GM21825 (cell line): ENCODE measurements around the gene TRIM46.
A peak's percentile ranks its signal among the peaks of the same experiment; 100 is the strongest.

Experiments used
- ATAC-seq: cut with Tn5 transposase; IDR thresholded peaks from one replicate; pipeline ENCODE4 v1.9.1; 2021; ENCODE audit warnings: mild to moderate bottlenecking, moderate library complexity; ENCODE audit not compliant: unreplicated experiment

The TRIM46 gene

GRCh38 chr1:155170806-155171205, 2.8 kb upstream of the TRIM46 start:
- no peak for ATAC-seq

GRCh38 chr1:155171836-155172731, 1.6 kb upstream of the TRIM46 start:
- ATAC-seq, result peak; percentile 11

- ATAC-seq, result peak; percentile 56
These were observed 744 bp upstream of the TRIM46 start, which contains the start of gene KRTCAP2 for GRCh38 chr1:155172732-155173477. TSS of gene KRTCAP2 (minus strand) at chr1:155173304. CDS start at chr1:155173224, 80 bp downstream.

- ATAC-seq, result no peak
These were observed 953 bp downstream of the TRIM46 start for GRCh38 chr1:155174324-155175280.

- ATAC-seq, result no peak
These were observed 1.8 kb downstream of the TRIM46 start for GRCh38 chr1:155175281-155175926.

GRCh38 chr1:155175927-155176371, 2.3 kb downstream of the TRIM46 start:
- ATAC-seq, result no peak

GRCh38 chr1:155176544-155177071, 3.0 kb downstream of the TRIM46 start:
- no peak for ATAC-seq

- ATAC-seq, result no peak
These were observed 3.7 kb downstream of the TRIM46 start for GRCh38 chr1:155177192-155177917.

- ATAC-seq, result no peak
These were observed 4.3 kb downstream of the TRIM46 start for GRCh38 chr1:155177918-155178281.

GRCh38 chr1:155178441-155179111, 4.9 kb downstream of the TRIM46 start:
- no peak for ATAC-seq

- ATAC-seq, result no peak
These were observed 5.7 kb downstream of the TRIM46 start for GRCh38 chr1:155179112-155180031.

- no peak for ATAC-seq
These were observed 7.9 kb downstream of the TRIM46 start for GRCh38 chr1:155181371-155182051.

- no peak for ATAC-seq
These were observed 8.5 kb downstream of the TRIM46 start for GRCh38 chr1:155182052-155182550.

- ATAC-seq, result no peak
These were observed 10.1 kb downstream of the TRIM46 start for GRCh38 chr1:155183775-155184221.

- no peak for ATAC-seq
These were observed 10.7 kb downstream of the TRIM46 start for GRCh38 chr1:155184351-155184811.
